NCI-H526 treated with DMSO at 0.1 percent for 48 hours (cell line): Measurements from ENCODE around the gene RPRD2.

Experiments used
- DNase-seq: peaks from one replicate; lab custom pipeline; 2025; lab: John Stamatoyannopoulos, UW

Gene RPRD2

GRCh38 chr1:150472601-150473200, 108.8 kb downstream of the RPRD2 start:
- no peak for DNase-seq

- no peak for DNase-seq
Measured at GRCh38 chr1:150473659-150474058, 109.7 kb downstream of the RPRD2 start.

GRCh38 chr1:150474869-150475268, 110.9 kb downstream of the RPRD2 start:
- DNase-seq = no peak

GRCh38 chr1:150476754-150477153, 112.8 kb downstream of the RPRD2 start:
- no peak for DNase-seq

GRCh38 chr1:150477320-150477719, 113.4 kb downstream of the RPRD2 start:
- DNase-seq = no peak

GRCh38 chr1:150477733-150478132, 113.8 kb downstream of the RPRD2 start:
- no peak for DNase-seq

GRCh38 chr1:150479370-150479769, 115.4 kb downstream of the RPRD2 start:
- DNase-seq = no peak

GRCh38 chr1:150479927-150480352, 116.0 kb downstream of the RPRD2 start:
- DNase-seq = no peak

GRCh38 chr1:150484431-150484830, 120.5 kb downstream of the RPRD2 start:
- DNase-seq = no peak

GRCh38 chr1:150484861-150485260, 120.9 kb downstream of the RPRD2 start:
- DNase-seq = no peak

GRCh38 chr1:150486966-150487762, 123.2 kb downstream of the RPRD2 start, which contains the start of gene TARS2:
Gene TARS2, plus strand, starts transcription at chr1:150487419. Its CDS starts 32 bp downstream, at chr1:150487451.
- DNase-seq = peak; percentile 100

- DNase-seq = no peak
Measured at GRCh38 chr1:150487763-150488115, 123.8 kb downstream of the RPRD2 start.

GRCh38 chr1:150493175-150493574, 129.2 kb downstream of the RPRD2 start:
- no peak for DNase-seq

- DNase-seq = no peak
Measured at GRCh38 chr1:150498342-150498741, 134.4 kb downstream of the RPRD2 start.

GRCh38 chr1:150505431-150505830, 141.5 kb downstream of the RPRD2 start:
- no peak for DNase-seq

GRCh38 chr1:150507912-150508864, 144.2 kb downstream of the RPRD2 start, which contains the start of gene ECM1:
Gene ECM1, plus strand, starts transcription at chr1:150508109. Its CDS starts 101 bp downstream, at chr1:150508210.
- DNase-seq = no peak

GRCh38 chr1:150508982-150509381, 145.0 kb downstream of the RPRD2 start:
- no peak for DNase-seq

- no peak for DNase-seq
Measured at GRCh38 chr1:150511551-150511950, 147.6 kb downstream of the RPRD2 start.

GRCh38 chr1:150511985-150512660, 148.2 kb downstream of the RPRD2 start:
- DNase-seq = no peak

GRCh38 chr1:150512846-150513245, 148.9 kb downstream of the RPRD2 start:
- DNase-seq = no peak

- no peak for DNase-seq
Measured at GRCh38 chr1:150513351-150513791, 149.4 kb downstream of the RPRD2 start.

GRCh38 chr1:150514260-150514659, 150.3 kb downstream of the RPRD2 start:
- no peak for DNase-seq
